GM18517 (cell line): ENCODE results near the gene ZHX3.

Experiments
- ATAC-seq: cut with Tn5 transposase; IDR thresholded peaks from one replicate; pipeline ENCODE4 v1.9.1; 2021; ENCODE audit warnings: mild to moderate bottlenecking, moderate library complexity; ENCODE audit not compliant: unreplicated experiment

The ZHX3 gene

GRCh38 chr20:41300886-41301285, 16.6 kb downstream of the ZHX3 start:
- ATAC-seq, result no peak

- no peak for ATAC-seq
These were observed 17.1 kb downstream of the ZHX3 start for GRCh38 chr20:41300383-41300782.

GRCh38 chr20:41299899-41300298, 17.6 kb downstream of the ZHX3 start:
- ATAC-seq, result no peak

- no peak for ATAC-seq
These were observed 24.1 kb downstream of the ZHX3 start for GRCh38 chr20:41293269-41294037.

GRCh38 chr20:41290804-41291389, 26.6 kb downstream of the ZHX3 start:
- no peak for ATAC-seq

- no peak for ATAC-seq
These were observed 30.2 kb downstream of the ZHX3 start for GRCh38 chr20:41287327-41287726.

- no peak for ATAC-seq
These were observed 31.2 kb downstream of the ZHX3 start for GRCh38 chr20:41286240-41286851.

GRCh38 chr20:41279546-41280225, 37.8 kb downstream of the ZHX3 start:
- ATAC-seq, result no peak

- ATAC-seq, result no peak
These were observed 38.6 kb downstream of the ZHX3 start for GRCh38 chr20:41278936-41279335.

- no peak for ATAC-seq
These were observed 40.5 kb downstream of the ZHX3 start for GRCh38 chr20:41277049-41277448.

- no peak for ATAC-seq
These were observed 41.2 kb downstream of the ZHX3 start for GRCh38 chr20:41276317-41276751.

GRCh38 chr20:41275301-41275731, 42.2 kb downstream of the ZHX3 start:
- no peak for ATAC-seq

- ATAC-seq, result no peak
These were observed 43.4 kb downstream of the ZHX3 start for GRCh38 chr20:41274152-41274551.

GRCh38 chr20:41273445-41273844, 44.1 kb downstream of the ZHX3 start:
- ATAC-seq, result no peak

- ATAC-seq, result no peak
These were observed 45.2 kb downstream of the ZHX3 start for GRCh38 chr20:41272339-41272738.

GRCh38 chr20:41268917-41269652, 48.4 kb downstream of the ZHX3 start:
- ATAC-seq, result no peak

GRCh38 chr20:41268402-41268801, 49.1 kb downstream of the ZHX3 start:
- no peak for ATAC-seq

GRCh38 chr20:41265938-41266337, 51.6 kb downstream of the ZHX3 start:
- ATAC-seq, result no peak

GRCh38 chr20:41264819-41265218, 52.7 kb downstream of the ZHX3 start:
- no peak for ATAC-seq

GRCh38 chr20:41261790-41262717, 55.5 kb downstream of the ZHX3 start:
- no peak for ATAC-seq
